ENCODE measurements around the gene SMIM27. TPM values are rescaled to one million over a fixed set of nuclear protein-coding genes. Genes with fewer than 3 reads are reported as not detected.
A peak's percentile ranks its signal among the peaks of the same experiment; 100 is the strongest.

The SMIM27 gene
- total and polyA plus RNA-seq, 2 of the 8 experiments (the other 6 are each of a cell fraction or from before 2014, with no cell fraction given) = 3.6 to 18.1 TPM

- TF ChIP-seq GABPA (IDR thresholded peaks at IDR 0.05; ENCODE audit: borderline replicate concordance, insufficient read depth, low read length) = no peak
- no peak for TF ChIP-seq CBX5 (IDR thresholded peaks at IDR 0.05; ENCODE audit: low read depth, low read length)
- no peak for TF ChIP-seq SP4 (IDR thresholded peaks at IDR 0.05; ENCODE audit: low read length)
- TF ChIP-seq RXRA (IDR thresholded peaks at IDR 0.05; ENCODE audit: insufficient read depth, low read depth, low read length) = no peak
- TF ChIP-seq EZH2 (IDR thresholded peaks at IDR 0.05; ENCODE audit: low read depth, low read length, severe bottlenecking) = no peak
- TF ChIP-seq ATF2 (IDR thresholded peaks at IDR 0.05; ENCODE audit: low read length) = no peak
- no peak for TF ChIP-seq BCL11A (IDR thresholded peaks at IDR 0.05; ENCODE audit: low read depth in 2 of 2, low read length in 2 of 2)
- TF ChIP-seq JUND (IDR thresholded peaks at IDR 0.05; ENCODE audit: low read length) = 0 out of 2 replicates have a peak, but pooled peaks have one; percentile 12
- TF ChIP-seq EGR1 (IDR thresholded peaks at IDR 0.05; ENCODE audit: borderline replicate concordance, low read depth, low read length) = no peak
- no peak for TF ChIP-seq TBP (IDR thresholded peaks at IDR 0.05; ENCODE audit: low read depth, low read length)
- no peak for TF ChIP-seq KDM4A (IDR thresholded peaks at IDR 0.05; ENCODE audit: low read depth, low read length, severe bottlenecking)
Observed at GRCh38 chr9:32571969-32572899, 20.1 kb downstream of the SMIM27 start (continued).

Data from H1 (cell line).